Activated CD4-positive, alpha-beta T cell treated with anti-CD3 and anti-CD28 coated beads, Interleukin-2, amount 10 ng/mL, durations not matched to agents 24 days and 14 days (primary cell): ENCODE data around the gene BRAF. TPM values are rescaled to one million over a fixed set of nuclear protein-coding genes. Genes with fewer than 3 reads are reported as not detected.
A peak's percentile ranks its signal among the peaks of the same experiment; 100 is the strongest.
"Not testable (repeated sequence)": the region's sequence is repeated elsewhere in the genome, so short reads cannot be mapped to it uniquely, and the experiment has no call there.

Source experiments
- DNase-seq: peaks from one replicate; pipeline ENCODE4 v3.0.0; 2022
- H3K27ac Mint-ChIP-seq: one replicate; pipeline ENCODE4 v1.8.0; 2022; ENCODE audit warnings: mild to moderate bottlenecking, mixed read lengths
- H3K27me3 Mint-ChIP-seq: one replicate; pipeline ENCODE4 v1.8.0; 2022; ENCODE audit warnings: mixed read lengths
- H3K36me3 Mint-ChIP-seq: one replicate; pipeline ENCODE4 v1.8.0; 2022; ENCODE audit warnings: low read depth, mild to moderate bottlenecking, mixed read lengths
- H3K4me1 Mint-ChIP-seq: one replicate; pipeline ENCODE4 v1.8.0; 2021; ENCODE audit warnings: mixed read lengths
- H3K4me3 Mint-ChIP-seq: one replicate; pipeline ENCODE4 v1.8.0; 2022; ENCODE audit warnings: mild to moderate bottlenecking, moderate library complexity, mixed read lengths
- H3K9me3 Mint-ChIP-seq: one replicate; pipeline ENCODE4 v1.8.0; 2021; ENCODE audit warnings: mixed read lengths
- intact Hi-C: fragments of 100-400 bp; cut with micrococcal nuclease; formaldehyde crosslinking; loops from one replicate; pipeline ENCODE4 v1.15.1; 2023
- total RNA-seq: library from RNA; stranded (reverse); gene quantifications from 2 replicates; pipeline ENCODE4 v1.2.3, GENCODE V29; 2022

Gene BRAF
- total RNA-seq, 1 donor from 2014 or later, result 22.4 TPM

GRCh38 chr7:140678081-140678815 lies 246.5 kb downstream of the BRAF start:
- DNase-seq, result no peak
- Mint-ChIP-seq H3K27ac (no peak overlapping the region), H3K9me3 (no peaks in the 10 kb centered on the region), H3K4me1 (peaks cover 25% of the 10 kb centered on the region), H3K4me3 (no peak overlapping the region), H3K27me3 (no peaks in the 10 kb centered on the region), H3K36me3 (peaks cover 38% of the 10 kb centered on the region)
- intact Hi-C loops, result no loop called here

- Mint-ChIP-seq H3K4me3 (no peak overlapping the region), H3K27me3 (no peaks in the 10 kb centered on the region), H3K9me3 (no peaks in the 10 kb centered on the region), H3K36me3 (peaks cover 38% of the 10 kb centered on the region), H3K4me1 (peaks cover 26% of the 10 kb centered on the region), H3K27ac (no peak overlapping the region)
- no peak for DNase-seq
- intact Hi-C loops, result no loop called here
These were observed 247.2 kb downstream of the BRAF start for GRCh38 chr7:140677496-140677895.

DNA sequence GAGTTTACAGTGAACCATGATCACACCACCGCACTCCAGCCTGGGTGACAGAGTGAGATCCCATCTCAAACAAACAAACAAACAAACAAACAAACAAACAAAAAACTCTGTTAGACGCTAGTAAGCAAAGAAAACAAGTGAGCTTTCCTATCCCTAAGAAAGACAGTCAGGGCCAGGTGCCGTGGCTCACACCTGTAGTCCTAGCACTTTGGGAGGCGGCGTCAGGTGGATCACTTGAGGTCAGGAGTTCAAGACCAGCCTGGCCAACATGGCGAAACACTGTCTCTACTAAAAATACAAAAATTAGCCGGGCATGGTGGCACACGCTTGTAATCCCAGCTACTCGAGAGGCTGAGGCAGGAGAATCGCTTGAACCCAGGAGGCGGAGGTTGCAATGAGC lies 247.8 kb downstream of the BRAF start:
- H3K9me3 Mint-ChIP-seq, intact Hi-C loops, H3K4me3 Mint-ChIP-seq, DNase-seq, H3K27ac Mint-ChIP-seq, H3K27me3 Mint-ChIP-seq: not testable (repeated sequence)
- Mint-ChIP-seq H3K36me3 (peaks cover 35% of the 10 kb centered on the region), H3K4me1 (peaks cover 31% of the 10 kb centered on the region)

DNA sequence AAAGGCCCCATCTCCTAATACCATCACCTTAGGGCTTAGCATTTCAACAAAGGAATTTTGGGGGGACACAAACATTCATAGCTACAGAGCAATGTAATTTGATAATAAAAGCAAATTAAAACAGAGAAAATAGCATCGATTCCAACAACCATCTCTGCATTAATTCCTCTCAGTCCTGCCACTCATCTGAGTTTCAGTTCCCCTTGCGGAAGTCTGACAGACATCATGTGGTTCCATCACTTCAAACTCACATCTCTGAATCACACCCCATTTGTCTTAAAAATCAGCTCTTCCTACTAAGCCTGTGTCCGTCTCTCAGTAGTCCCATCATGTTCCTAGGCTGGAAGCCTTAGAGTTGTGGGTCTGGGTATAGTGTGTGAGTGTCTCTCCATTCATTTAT lies 248.4 kb downstream of the BRAF start:
- H3K36me3 Mint-ChIP-seq, result peaks cover 35% of the 10 kb centered on the region
- intact Hi-C loops, result no loop called here

DNA sequence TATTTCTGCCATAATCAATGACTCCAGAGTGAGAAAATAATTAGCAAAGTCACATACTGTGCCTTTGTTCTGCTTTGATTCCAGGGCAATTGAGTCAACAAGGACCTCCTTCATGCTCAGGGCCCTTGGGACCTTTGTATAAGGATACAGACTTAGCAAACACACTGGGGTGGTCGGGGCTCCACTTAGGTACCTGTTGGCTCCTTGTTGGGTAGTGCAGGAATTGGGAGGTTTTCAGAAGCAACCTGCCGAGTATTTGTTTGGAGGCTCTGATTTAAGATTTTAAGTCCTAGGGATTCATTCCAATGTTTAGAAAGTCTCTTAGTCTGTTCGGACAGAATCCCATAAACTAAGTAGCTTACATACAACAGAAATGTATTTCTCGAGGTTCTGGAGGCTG lies 249.0 kb downstream of the BRAF start:
- H3K27ac Mint-ChIP-seq, result peak overlapping the region; percentile 31
- H3K9me3 Mint-ChIP-seq, result no peaks in the 10 kb centered on the region
- no peak for DNase-seq
- no peaks in the 10 kb centered on the region for H3K27me3 Mint-ChIP-seq
- H3K4me1 Mint-ChIP-seq, result peaks cover 31% of the 10 kb centered on the region
- intact Hi-C loops, result no loop called here
- peaks cover 32% of the 10 kb centered on the region for H3K36me3 Mint-ChIP-seq
- H3K4me3 Mint-ChIP-seq, result no peak overlapping the region

More for the DNA sequence above, 248.4 kb downstream of the BRAF start:
- no peak overlapping the region for H3K27ac Mint-ChIP-seq
- no peaks in the 10 kb centered on the region for H3K9me3 Mint-ChIP-seq
- H3K4me1 Mint-ChIP-seq, result peaks cover 31% of the 10 kb centered on the region
- no peaks in the 10 kb centered on the region for H3K27me3 Mint-ChIP-seq
- DNase-seq, result no peak
- H3K4me3 Mint-ChIP-seq, result no peak overlapping the region

GRCh38 chr7:140674899-140675701 lies 249.6 kb downstream of the BRAF start:
- intact Hi-C loops, result no loop called here
- Mint-ChIP-seq H3K27ac (peak overlapping the region; percentile 31), H3K9me3 (no peaks in the 10 kb centered on the region), H3K4me1 (peaks cover 31% of the 10 kb centered on the region), H3K4me3 (peak overlapping the region; percentile 89), H3K27me3 (no peaks in the 10 kb centered on the region), H3K36me3 (peaks cover 29% of the 10 kb centered on the region)
- DNase-seq, result no peak

GRCh38 chr7:140674356-140674800 lies 250.4 kb downstream of the BRAF start:
- Mint-ChIP-seq H3K4me1 (peaks cover 31% of the 10 kb centered on the region), H3K9me3 (no peaks in the 10 kb centered on the region), H3K27me3 (peaks cover 2% of the 10 kb centered on the region), H3K36me3 (peaks cover 25% of the 10 kb centered on the region), H3K27ac (peak overlapping the region; percentile 11), H3K4me3 (peak overlapping the region; percentile 89)
- intact Hi-C loops, result no loop called here
- no peak for DNase-seq

- H3K9me3 Mint-ChIP-seq, result no peaks in the 10 kb centered on the region
- intact Hi-C loops, result loop anchor here (1.0 to 2.0 kb wide), 4 partner anchors 23 to 341 kb away; partner anchors contain the start of genes MKRN1, MRPS33 and NDUFB2
- no peak for DNase-seq
These were observed 251.0 kb downstream of the BRAF start for GRCh38 chr7:140673774-140674155.

GRCh38 chr7:140673063-140673773 lies 251.5 kb downstream of the BRAF start:
- Mint-ChIP-seq H3K4me3 (peak overlapping the region; percentile 89), H3K27ac (peak overlapping the region; percentile 87), H3K27me3 (peaks cover 4% of the 10 kb centered on the region), H3K4me1 (peaks cover 31% of the 10 kb centered on the region), H3K9me3 (no peaks in the 10 kb centered on the region), H3K36me3 (peaks cover 15% of the 10 kb centered on the region)
- intact Hi-C loops, result loop anchor here (1.0 to 2.0 kb wide), 4 partner anchors 23 to 341 kb away; partner anchors contain the start of genes MKRN1, MRPS33 and NDUFB2
- peak; percentile 90 for DNase-seq

More at GRCh38 chr7:140673774-140674155, 251.0 kb downstream of the BRAF start:
- Mint-ChIP-seq H3K27ac (peak overlapping the region; percentile 87), H3K4me3 (peak overlapping the region; percentile 89), H3K36me3 (peaks cover 20% of the 10 kb centered on the region), H3K4me1 (peaks cover 31% of the 10 kb centered on the region), H3K27me3 (peaks cover 3% of the 10 kb centered on the region)

DNA sequence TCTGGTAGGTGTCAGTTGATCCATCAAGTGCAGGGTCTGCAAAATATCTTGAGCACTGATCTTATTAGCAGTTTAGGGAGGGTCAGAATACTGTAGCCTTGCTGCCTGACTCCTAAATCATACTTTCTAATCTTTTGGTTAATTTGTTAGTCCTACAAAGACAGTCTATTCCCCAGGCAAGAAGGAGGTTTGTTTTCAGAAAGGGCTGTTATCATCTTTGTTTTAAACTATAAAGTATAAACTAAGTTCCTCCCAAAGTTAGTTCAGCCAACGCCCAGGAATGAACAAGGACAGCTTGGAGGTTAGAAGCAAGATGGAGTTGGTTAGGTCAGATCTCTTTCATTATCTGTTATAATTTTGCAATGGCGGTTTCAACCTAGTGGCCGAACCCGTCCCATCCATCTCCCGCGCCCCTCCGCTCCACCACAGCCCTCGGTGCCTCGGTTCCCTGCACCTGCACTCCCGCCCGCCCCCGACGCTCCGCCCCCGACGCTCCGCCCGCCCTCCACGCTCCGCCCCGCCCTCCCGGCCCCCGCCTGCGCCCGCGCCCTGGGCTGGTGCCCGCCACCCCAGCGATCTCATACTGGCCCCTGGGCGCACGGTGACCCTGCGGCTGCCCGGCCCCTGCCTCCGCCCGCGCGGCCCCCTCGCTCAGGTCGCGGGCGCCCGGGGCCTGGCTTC lies 252.2 kb downstream of the BRAF start, which contains the start of gene ADCK2:
TSS of gene ADCK2 (plus strand) at position 564 of the 681 bp plus-strand sequence. CDS start 386 bp downstream, outside the sequence.
- peak within 1 kb of the TSS; percentile 87 for H3K27ac Mint-ChIP-seq
- peaks cover 10% of the 10 kb centered on the region for H3K27me3 Mint-ChIP-seq
- intact Hi-C loops, result loop anchor here (1.0 to 2.0 kb wide), 4 partner anchors 24 to 342 kb away; partner anchors contain the start of genes MKRN1, MRPS33 and NDUFB2
- peaks cover 10% of the 10 kb centered on the region for H3K36me3 Mint-ChIP-seq
- H3K9me3 Mint-ChIP-seq, result no peaks in the 10 kb centered on the region
- peak within 1 kb of the TSS; percentile 89 for H3K4me3 Mint-ChIP-seq
- peaks cover 28% of the 10 kb centered on the region for H3K4me1 Mint-ChIP-seq
- no peak for DNase-seq

GRCh38 chr7:140671966-140672365 lies 252.8 kb downstream of the BRAF start:
- Mint-ChIP-seq H3K9me3 (no peaks in the 10 kb centered on the region), H3K27me3 (peaks cover 10% of the 10 kb centered on the region), H3K36me3 (peaks cover 10% of the 10 kb centered on the region), H3K27ac (peak overlapping the region; percentile 63), H3K4me3 (peak overlapping the region; percentile 69), H3K4me1 (peaks cover 28% of the 10 kb centered on the region)
- intact Hi-C loops, result loop anchor here (2.0 kb wide), 1 partner anchor 193 kb away; the partner anchor contains the start of gene MKRN1
- DNase-seq, result no peak

DNA sequence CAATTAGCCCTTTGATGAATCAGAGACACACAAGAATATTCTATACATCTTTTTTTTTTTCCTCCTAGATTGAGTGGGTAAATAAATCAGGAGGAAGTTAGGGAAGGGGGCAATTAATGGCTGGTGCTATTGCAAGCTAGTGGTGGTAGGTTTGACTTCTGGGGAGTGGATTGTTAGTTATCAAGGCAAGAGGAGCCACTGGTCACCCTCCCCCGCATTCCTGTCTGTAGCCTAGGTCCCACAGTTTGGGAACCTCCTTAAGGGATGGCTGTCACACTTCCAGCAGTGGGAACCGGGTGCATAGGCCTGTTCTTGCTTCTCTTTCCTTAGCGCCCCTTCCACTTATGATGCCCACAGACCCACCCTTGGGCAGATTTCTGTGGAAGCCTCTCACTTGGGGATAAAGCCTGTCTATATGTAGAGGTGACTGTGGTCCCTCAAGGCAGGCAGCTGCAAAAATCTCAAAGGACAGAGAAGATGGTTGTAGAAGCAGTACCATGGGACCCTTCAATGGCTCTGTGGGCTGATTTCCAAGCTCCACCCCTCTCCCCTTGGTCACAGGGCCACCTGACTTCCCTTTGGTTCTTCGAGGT lies 254.3 kb downstream of the BRAF start:
- Mint-ChIP-seq H3K27ac (no peak overlapping the region), H3K4me1 (peaks cover 24% of the 10 kb centered on the region), H3K36me3 (peaks cover 4% of the 10 kb centered on the region), H3K9me3 (no peaks in the 10 kb centered on the region), H3K27me3 (peaks cover 16% of the 10 kb centered on the region), H3K4me3 (no peak overlapping the region)
- intact Hi-C loops, result no loop called here
- DNase-seq, result no peak
